Testis (tissue), 3 donors: ENCODE data around the gene FAM53B. TPM values are rescaled to one million over a fixed set of nuclear protein-coding genes. Genes with fewer than 3 reads are reported as not detected.

ENCODE experiments used
- DNase-seq: peaks from one replicate; pipeline ENCODE4 v3.0.0-alpha.2; 2019
- H3K27ac ChIP-seq, 2 donors: fragments of 200-600 bp; sonication (generic); one replicate each; pipeline ENCODE4 v1.5.1; 2019
- H3K27me3 ChIP-seq: fragments of 200-600 bp; sonication (generic); one replicate; pipeline ENCODE4 v1.5.1; 2019
- H3K36me3 ChIP-seq: fragments of 200-600 bp; sonication (generic); one replicate; pipeline ENCODE4 v1.5.1; 2017; ENCODE audit warnings: low read depth; ENCODE audit errors: missing control alignments
- H3K4me1 ChIP-seq: fragments of 200-600 bp; sonication (generic); one replicate; pipeline ENCODE4 v1.5.1; 2019
- H3K4me3 ChIP-seq, 2 donors: fragments of 200-600 bp; sonication (generic); one replicate each; pipeline ENCODE4 v1.5.1; 2017 to 2019
- H3K9me3 ChIP-seq: fragments of 200-600 bp; sonication (generic); one replicate; pipeline ENCODE4 v1.5.1; 2017
- CTCF ChIP-seq, 3 experiments: fragments of 450-650 bp in 2 of 3; fragments of 200-600 bp in 1 of 3; sonication (generic) in 1 of 3; IDR thresholded peaks; one replicate each; pipeline ENCODE4 v1.5.1; 2016 to 2019; ENCODE audit warnings: antibody characterized with exemption in 3 of 3, mild to moderate bottlenecking in 2 of 3, moderate library complexity in 1 of 3
- POLR2A ChIP-seq: fragments of 450-650 bp; IDR thresholded peaks from one replicate; pipeline ENCODE4 v1.6.1; 2017; ENCODE audit warnings: antibody characterized with exemption, mild to moderate bottlenecking, moderate library complexity
- whole genome bisulfite sequencing, 2 donors: methylation state at CpG; one replicate each; pipeline ENCODE4 v1.1.5; 2018; 5-methylcytosine and 5-hydroxymethylcytosine counted together
- intact Hi-C: fragments of 100-400 bp; cut with DNase I; formaldehyde crosslinking; loops from one replicate; pipeline ENCODE4 v1.15.1; 2023; ENCODE audit warnings: low total_unique reads
- polyA plus RNA-seq: library from polyadenylated mRNA; stranded (reverse); fragments of 350-450 nt; fragmentation: Illumina TruSeq; extraction: RNeasy Lipid Tissue Mini Kit (QIAGEN cat#74804); gene quantifications from one replicate; pipeline ENCODE4 v1.2.3, GENCODE V29; 2014; ENCODE audit warnings: low read depth, low replicate concordance; ENCODE audit not compliant: insufficient read depth
- total RNA-seq, 2 donors: library from RNA; depleted of rRNA; stranded (reverse); fragments of >200 nt; gene quantifications; one replicate each; pipeline ENCODE4 v1.2.3, GENCODE V29; 2016

The FAM53B gene
- total and polyA plus RNA-seq, 3 donors from 2014 or later: 36.9 to 125 (median 109) TPM

GRCh38 chr10:124704428-124705380 lies 39.5 kb downstream of the FAM53B start:
- no peaks in the 10 kb centered on the region for H3K27me3 ChIP-seq
- no peak for DNase-seq

DNA sequence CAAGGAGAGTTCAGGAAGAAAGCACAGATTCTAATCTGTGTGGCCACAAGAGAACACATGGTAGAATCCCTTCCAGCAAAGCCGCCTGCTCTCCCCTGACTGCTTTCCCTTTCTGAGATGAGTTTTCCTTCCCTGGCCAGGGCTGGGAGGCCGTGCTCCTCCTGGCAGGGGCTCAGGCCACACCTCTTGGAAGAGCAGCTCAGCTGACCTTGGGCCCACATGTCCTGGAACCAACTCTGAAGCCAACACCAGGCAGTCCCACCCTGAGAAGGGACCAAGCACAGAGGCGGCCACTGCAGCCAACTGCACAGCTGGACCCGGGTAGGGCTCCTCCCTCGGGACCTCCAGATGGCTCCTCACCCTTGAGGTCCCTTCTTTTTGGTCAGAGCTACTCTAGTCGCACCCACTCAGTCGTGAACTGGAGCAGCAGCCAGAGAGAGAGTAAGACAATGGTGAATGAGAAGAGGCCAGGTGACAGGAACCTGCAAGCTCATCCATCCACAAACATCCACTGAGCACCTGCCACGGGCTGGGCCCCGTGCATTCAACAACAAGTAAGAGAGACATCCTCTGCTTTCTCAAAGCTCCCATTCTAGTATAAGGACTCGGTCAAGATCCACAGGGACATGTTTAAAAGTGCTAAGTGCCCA lies 40.3 kb downstream of the FAM53B start:
- Histone ChIP-seq H3K27ac (peak overlapping the region; percentile 75 to 81), H3K9me3 (no peaks in the 10 kb centered on the region), H3K36me3 (no peaks in the 10 kb centered on the region), H3K4me3 (no peak overlapping the region), H3K27me3 (no peaks in the 10 kb centered on the region), H3K4me1 (peaks cover 100% of the 10 kb centered on the region)
- intact Hi-C loops: loop anchor here (5.0 kb wide), 1 partner anchor 33 kb away; no protein-coding TSS in a partner anchor
- DNase-seq: peak; percentile 92
- WGBS, 2 donors: 37 to 40% methylated on average over 6 to 10 of the region's 10 CpGs
- TF ChIP-seq CTCF (IDR thresholded peaks at IDR 0.05): no peak
- TF ChIP-seq POLR2A: no peak

More at GRCh38 chr10:124704428-124705380, 39.5 kb downstream of the FAM53B start:
- intact Hi-C loops: loop anchor here (5.0 kb wide), 1 partner anchor 33 kb away; no protein-coding TSS in a partner anchor
- no peaks in the 10 kb centered on the region for H3K36me3 ChIP-seq
- peaks cover 100% of the 10 kb centered on the region for H3K4me1 ChIP-seq
- H3K27ac ChIP-seq: peak overlapping the region; percentile 75 to 81
- 69 to 72% methylated on average over 10 to 11 of the region's 11 CpGs for WGBS, 2 donors
- no peak overlapping the region for H3K4me3 ChIP-seq
- no peaks in the 10 kb centered on the region for H3K9me3 ChIP-seq
- no peak for TF ChIP-seq POLR2A
- TF ChIP-seq CTCF (IDR thresholded peaks at IDR 0.05): no peak

DNA sequence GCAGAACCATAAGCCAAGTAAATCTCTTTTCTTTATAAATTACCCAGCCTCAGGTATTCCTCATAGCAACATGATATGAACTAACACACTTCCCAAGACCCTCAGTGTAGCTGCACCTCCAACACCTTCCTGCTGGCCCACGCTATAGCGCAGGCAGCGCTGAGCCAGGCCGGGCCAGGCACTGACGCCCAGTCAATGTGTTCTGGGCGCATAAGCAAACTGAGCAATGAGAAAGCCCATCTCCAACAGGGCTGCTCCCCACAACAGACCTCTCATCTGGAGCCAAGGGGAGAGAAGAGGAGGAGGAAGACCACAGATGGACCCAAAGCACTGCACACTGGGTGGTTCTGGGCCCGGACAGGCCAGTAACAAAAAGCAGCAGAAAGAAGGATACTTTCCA lies 40.8 kb downstream of the FAM53B start:
- 49 to 55% methylated on average over 7 of the region's 7 CpGs for WGBS, 2 donors
- H3K4me3 ChIP-seq: no peak overlapping the region
- no peaks in the 10 kb centered on the region for H3K9me3 ChIP-seq
- no peaks in the 10 kb centered on the region for H3K27me3 ChIP-seq
- DNase-seq: no peak
- TF ChIP-seq POLR2A (no peak), CTCF (IDR thresholded peaks at IDR 0.05) (no peak)
- H3K4me1 ChIP-seq: peaks cover 100% of the 10 kb centered on the region
- intact Hi-C loops: loop anchor here (5.0 kb wide), 1 partner anchor 34 kb away; no protein-coding TSS in a partner anchor
- H3K36me3 ChIP-seq: no peaks in the 10 kb centered on the region
- H3K27ac ChIP-seq: peak overlapping the region; percentile 75 to 81

- no peaks in the 10 kb centered on the region for H3K9me3 ChIP-seq
- WGBS, 2 donors: 28 to 34% methylated on average over 13 of the region's 13 CpGs
- H3K4me3 ChIP-seq: no peak overlapping the region
- TF ChIP-seq CTCF (IDR thresholded peaks at IDR 0.05) (no peak), POLR2A (no peak)
- intact Hi-C loops: loop anchor here (5.0 kb wide), 1 partner anchor 35 kb away; no protein-coding TSS in a partner anchor
- H3K4me1 ChIP-seq: peaks cover 95% of the 10 kb centered on the region
- peak; percentile 87 for DNase-seq
- H3K36me3 ChIP-seq: no peaks in the 10 kb centered on the region
- no peaks in the 10 kb centered on the region for H3K27me3 ChIP-seq
- peak overlapping the region; percentile 75 to 81 for H3K27ac ChIP-seq
These were observed 42.1 kb downstream of the FAM53B start for GRCh38 chr10:124701881-124702656.
